K562 (cell line): ENCODE data around the gene EEFSEC. TPM values are rescaled to one million over a fixed set of nuclear protein-coding genes. Genes with fewer than 3 reads are reported as not detected.

ENCODE experiments used
- BRF2 ChIP-seq: IDR thresholded peaks from 3 replicates; pipeline ENCODE4 v1.6.1; 2011; ENCODE audit warnings: borderline replicate concordance, mild to moderate bottlenecking; ENCODE audit not compliant: insufficient read length, insufficient read depth
- CBX3 ChIP-seq, 2 experiments: IDR thresholded peaks; 1 replicate in 1 of 2; 2 replicates in 1 of 2; pipeline ENCODE4 v1.6.1; 2012; ENCODE audit warnings: inconsistent platforms in 2 of 2, low read length in 2 of 2, borderline replicate concordance in 1 of 2, control low read depth in 1 of 2
- CBX8 ChIP-seq: fragments of 200-600 bp; sonication (generic); IDR thresholded peaks from 2 replicates; pipeline ENCODE4 v1.6.1; 2012; ENCODE audit warnings: borderline replicate concordance, mixed run types, low read depth, mild to moderate bottlenecking, moderate library complexity, mixed read lengths, low read length, control low read depth, inconsistent platforms; ENCODE audit not compliant: poor library complexity, severe bottlenecking; ENCODE audit errors: extremely low read depth
- CLOCK ChIP-seq: fragments of 250-450 bp; sonication (Bioruptor Pico); IDR thresholded peaks from 2 replicates; pipeline ENCODE4 v1.4.0; 2020; ENCODE audit warnings: mild to moderate bottlenecking, moderate library complexity, borderline replicate concordance
- HDAC1 ChIP-seq, 2 experiments: fragments of 450-650 bp; IDR thresholded peaks; 2 replicates each; pipeline ENCODE4 v1.6.1; 2016 to 2017; ENCODE audit warnings: inconsistent platforms in 1 of 2, mild to moderate bottlenecking in 1 of 2, moderate library complexity in 1 of 2
- HOXB6 ChIP-seq: fragments of 250-450 bp; sonication (Bioruptor Pico); IDR thresholded peaks from 2 replicates; pipeline ENCODE4 v1.5.1; 2022; ENCODE audit warnings: mild to moderate bottlenecking, borderline replicate concordance
- LCOR ChIP-seq: sonication (generic); formaldehyde crosslinking; IDR thresholded peaks from 2 replicates; pipeline ENCODE4 v1.8.0; 2022; ENCODE audit warnings: mild to moderate bottlenecking, missing genetic modification reagents
- MAFF ChIP-seq: IDR thresholded peaks from 2 replicates; pipeline ENCODE4 v1.6.1; 2012; ENCODE audit warnings: low read length, improper control_type of control experiment
- MAFG ChIP-seq: fragments of 450-650 bp; conservative IDR thresholded peaks from 2 replicates; pipeline ENCODE4 v1.6.1; 2016; ENCODE audit warnings: missing genetic modification characterization, missing compliant biosample characterization
- MAFK ChIP-seq: IDR thresholded peaks from 2 replicates; pipeline ENCODE4 v1.6.1; 2011; ENCODE audit warnings: low read length, improper control_type of control experiment
- MEIS2 ChIP-seq: fragments of 450-650 bp; IDR thresholded peaks from 2 replicates; pipeline ENCODE4 v1.6.1; 2014; ENCODE audit warnings: mild to moderate bottlenecking; ENCODE audit not compliant: partially characterized antibody
- NFE2L1 ChIP-seq: fragments of 450-650 bp; IDR thresholded peaks from 2 replicates; pipeline ENCODE4 v1.6.1; 2016; ENCODE audit warnings: missing genetic modification characterization, low read depth, mild to moderate bottlenecking, missing compliant biosample characterization, moderate library complexity, borderline replicate concordance
- PBX2 ChIP-seq, 2 experiments: IDR thresholded peaks in 1 of 2; conservative IDR thresholded peaks in 1 of 2; 2 replicates each; pipeline ENCODE4 v1.6.1; 2016; ENCODE audit warnings: low read depth in 2 of 2, mild to moderate bottlenecking in 1 of 2, missing compliant biosample characterization in 1 of 2, missing genetic modification characterization in 1 of 2, moderate library complexity in 1 of 2
- PML ChIP-seq: IDR thresholded peaks from 2 replicates; pipeline ENCODE4 v1.6.1; 2012; ENCODE audit warnings: low read length, inconsistent platforms
- TFAP4 ChIP-seq: sonication (generic); formaldehyde crosslinking; IDR thresholded peaks from 2 replicates; pipeline ENCODE4 v1.8.0; 2022; ENCODE audit warnings: missing genetic modification reagents, mild to moderate bottlenecking, moderate library complexity, borderline replicate concordance
- ZKSCAN3 ChIP-seq: fragments of 250-450 bp; sonication (Bioruptor Pico); IDR thresholded peaks from 2 replicates; pipeline ENCODE4 v1.4.0; 2020
- ZKSCAN8 ChIP-seq: fragments of 200-800 bp; sonication (Bioruptor generic); IDR thresholded peaks from 2 replicates; pipeline ENCODE4 v1.6.1; 2016; ENCODE audit warnings: missing genetic modification characterization, missing compliant biosample characterization
- ZNF12 ChIP-seq: sonication (generic); formaldehyde crosslinking; IDR thresholded peaks from 2 replicates; pipeline ENCODE4 v1.4.0; 2020; ENCODE audit warnings: mild to moderate bottlenecking, missing genetic modification reagents
- ZNF57 ChIP-seq: fragments of 450-650 bp; formaldehyde crosslinking; IDR thresholded peaks from 2 replicates; pipeline ENCODE4 v1.4.0; 2020; ENCODE audit warnings: mild to moderate bottlenecking, moderate library complexity
- polyA plus RNA-seq, 8 experiments: library from polyadenylated mRNA; depleted of rRNA in 4 of 8; stranded (reverse) in 5 of 8; unstranded in 3 of 8; fragments of >200 nt; fragmentation: Nextera tagmentation in 2 of 8; fragmentation: Illumina TruSeq in 1 of 8; extraction: Ambion mirVana in 2 of 8; extraction: Trizol in 1 of 8; gene quantifications; 2 replicates each; pipeline versions ENCODE4 v1.2.1 to v1.2.3, GENCODE V29; 2011 to 2014; ENCODE audit warnings: inconsistent platforms in 1 of 8, missing spikeins in 1 of 8
- total RNA-seq, 7 experiments: library from RNA; depleted of rRNA in 6 of 7; stranded (reverse); fragments of >200 nt in 6 of 7; fragmentation: Illumina TruSeq in 2 of 7; extraction: Trizol in 2 of 7; gene quantifications; 2 replicates each; pipeline versions ENCODE4 v1.2.1 to v1.2.3, GENCODE V29; 2011 to 2021; ENCODE audit warnings: low replicate concordance in 1 of 7

Gene EEFSEC
- total and polyA plus RNA-seq, 9 of the 15 experiments (the other 6 are each of a cell fraction or from before 2014, with no cell fraction given): 0.35 to 11.8 (median 7.7) TPM

GRCh38 chr3:128145279-128145678 is 8.0 kb upstream of the EEFSEC start (continued):
- TF ChIP-seq MAFF (peak; percentile 79), MAFG (peak; percentile 89), MEIS2 (peak; percentile 18), PML (no peak), ZKSCAN3 (CRISPR knock-in tag) (no peak), MAFK (peak; percentile 81), TFAP4 (0 out of 2 replicates have a peak, but pooled peaks have one; percentile 13), PBX2 (CRISPR knock-in tag; IDR thresholded peaks at IDR 0.05; ENCODE audit: low read depth) (no peak), PBX2 (tag; conservative IDR thresholded peaks at IDR 0.05; ENCODE audit: low read depth) (peak; percentile 45), NFE2L1 (peak; percentile 48; the same call in 1 of the 2 replicates), HOXB6 (CRISPR knock-in tag) (no peak), CBX8 (no peak), CBX3 (IDR thresholded peaks at IDR 0.05; ENCODE audit: borderline replicate concordance in 1 of 2, low read length in 2 of 2) (no peak), CLOCK (CRISPR knock-in tag) (no peak), LCOR (CRISPR knock-in tag) (no peak), ZNF12 (CRISPR knock-in tag) (no peak), HDAC1 (IDR thresholded peaks at IDR 0.05) (peak in 1 of 2 experiments; percentile 26; a peak in 1 of 4 replicates), ZNF57 (CRISPR knock-in tag) (no peak), ZKSCAN8 (CRISPR knock-in tag) (0 out of 2 replicates have a peak, but pooled peaks have one; percentile 21), BRF2 (no peak)
